ENCODE data around the gene NDEL1.

DNA sequence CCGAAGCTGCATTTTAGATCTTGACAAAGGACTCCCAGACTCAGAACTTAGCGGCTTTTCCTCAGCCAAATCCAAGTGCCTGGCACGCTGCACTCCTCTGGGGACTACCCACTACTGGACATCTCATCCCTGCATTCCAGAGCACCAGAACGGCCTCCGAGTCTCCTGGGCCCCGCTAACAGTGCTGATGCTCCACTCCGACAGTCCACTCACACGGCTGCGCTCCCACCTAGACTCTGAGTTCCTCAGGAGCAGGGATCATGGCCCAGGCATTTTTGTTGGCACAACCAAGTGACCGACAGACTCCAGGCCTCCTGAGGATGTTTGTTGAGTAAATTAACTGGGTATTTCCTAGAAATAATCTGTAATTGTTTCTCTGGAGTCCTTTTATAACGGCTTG lies 79.1 kb downstream of the NDEL1 start:
- TF ChIP-seq, protein P1, sequence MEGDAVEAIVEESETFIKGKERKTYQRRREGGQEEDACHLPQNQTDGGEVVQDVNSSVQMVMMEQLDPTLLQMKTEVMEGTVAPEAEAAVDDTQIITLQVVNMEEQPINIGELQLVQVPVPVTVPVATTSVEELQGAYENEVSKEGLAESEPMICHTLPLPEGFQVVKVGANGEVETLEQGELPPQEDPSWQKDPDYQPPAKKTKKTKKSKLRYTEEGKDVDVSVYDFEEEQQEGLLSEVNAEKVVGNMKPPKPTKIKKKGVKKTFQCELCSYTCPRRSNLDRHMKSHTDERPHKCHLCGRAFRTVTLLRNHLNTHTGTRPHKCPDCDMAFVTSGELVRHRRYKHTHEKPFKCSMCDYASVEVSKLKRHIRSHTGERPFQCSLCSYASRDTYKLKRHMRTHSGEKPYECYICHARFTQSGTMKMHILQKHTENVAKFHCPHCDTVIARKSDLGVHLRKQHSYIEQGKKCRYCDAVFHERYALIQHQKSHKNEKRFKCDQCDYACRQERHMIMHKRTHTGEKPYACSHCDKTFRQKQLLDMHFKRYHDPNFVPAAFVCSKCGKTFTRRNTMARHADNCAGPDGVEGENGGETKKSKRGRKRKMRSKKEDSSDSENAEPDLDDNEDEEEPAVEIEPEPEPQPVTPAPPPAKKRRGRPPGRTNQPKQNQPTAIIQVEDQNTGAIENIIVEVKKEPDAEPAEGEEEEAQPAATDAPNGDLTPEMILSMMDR (IDR thresholded peaks at IDR 0.05) = no peak
- TF ChIP-seq POLR2A (IDR thresholded peaks at IDR 0.05) = no peak

Data from suprapubic skin (tissue), 3 donors.